Ascending aorta (tissue), 2 donors: Measurements from ENCODE around the gene COL9A3. TPM values are rescaled to one million over a fixed set of nuclear protein-coding genes. Genes with fewer than 3 reads are reported as not detected.
"Not testable (repeated sequence)": the region's sequence is repeated elsewhere in the genome, so short reads cannot be mapped to it uniquely, and the experiment has no call there.

Experiments
- DNase-seq, 2 donors: peaks; one replicate each; pipeline ENCODE4 v3.0.0-alpha.2; 2019; ENCODE audit warnings: low spot score in 2 of 2
- H3K27ac ChIP-seq, 2 donors: fragments of 200-600 bp; sonication (generic); one replicate each; pipeline ENCODE4 v1.5.1; 2016 to 2017; ENCODE audit warnings: mild to moderate bottlenecking in 1 of 2
- H3K27me3 ChIP-seq: fragments of 200-600 bp; sonication (generic); one replicate; pipeline ENCODE4 v1.5.1; 2017
- H3K36me3 ChIP-seq, 2 donors: fragments of 200-600 bp; sonication (generic); one replicate each; pipeline ENCODE4 v1.5.1; 2016
- H3K4me1 ChIP-seq, 2 donors: fragments of 200-600 bp; sonication (generic); one replicate each; pipeline ENCODE4 v1.5.1; 2016 to 2017; ENCODE audit warnings: mild to moderate bottlenecking in 1 of 2
- H3K4me3 ChIP-seq, 2 donors: fragments of 200-600 bp; sonication (generic); one replicate each; pipeline ENCODE4 v1.5.1; 2016 to 2017; ENCODE audit warnings: mild to moderate bottlenecking in 1 of 2
- H3K9me3 ChIP-seq, 2 donors: fragments of 200-600 bp; sonication (generic); one replicate each; pipeline ENCODE4 v1.5.1; 2016
- CTCF ChIP-seq, 3 experiments: fragments of 200-600 bp in 2 of 3; fragments of 450-650 bp in 1 of 3; sonication (generic) in 2 of 3; IDR thresholded peaks; one replicate each; pipeline ENCODE4 v1.5.1; 2016 to 2019; ENCODE audit warnings: antibody characterized with exemption in 3 of 3, mild to moderate bottlenecking in 1 of 3, moderate library complexity in 1 of 3
- intact Hi-C: fragments of 100-400 bp; cut with DNase I; formaldehyde crosslinking; loops from one replicate; pipeline ENCODE4 v1.15.1; 2023
- total RNA-seq: library from RNA; depleted of rRNA; stranded (reverse); fragments of >200 nt; gene quantifications from one replicate; pipeline ENCODE4 v1.1.0, GENCODE V29; 2016

COL9A3 gene
- total RNA-seq, 1 donor from 2014 or later = 13.8 TPM

DNA sequence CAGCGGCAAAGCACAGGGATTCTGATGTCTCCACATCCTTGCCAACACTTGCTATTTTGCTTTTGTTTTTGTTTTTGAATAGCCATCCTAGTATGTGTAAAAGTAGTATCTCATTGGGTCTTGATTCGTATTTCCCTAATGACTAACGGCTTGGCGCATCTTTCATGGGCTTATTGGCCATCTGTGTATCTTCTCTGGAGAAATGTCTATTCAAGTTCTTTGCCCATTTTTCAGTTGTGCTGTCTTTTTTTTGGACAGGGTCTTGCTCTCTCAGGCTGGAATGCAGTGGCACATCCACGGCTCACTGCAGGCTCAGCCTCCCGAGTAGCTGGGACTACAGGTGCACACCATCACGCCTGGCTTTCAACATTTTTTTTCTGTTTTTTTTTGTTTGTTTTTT lies 27.3 kb downstream of the COL9A3 start:
- Histone ChIP-seq H3K9me3 (no peaks in the 10 kb centered on the region), H3K27ac (no peak overlapping the region), H3K27me3 (no peaks in the 10 kb centered on the region), H3K36me3 (peaks cover 3 to 9% of the 10 kb centered on the region in 2 donors), H3K4me3 (no peak overlapping the region), H3K4me1 (no peaks in the 10 kb centered on the region)
- intact Hi-C loops = no loop called here
- no peak for TF ChIP-seq CTCF (IDR thresholded peaks at IDR 0.05)
- DNase-seq = no peak

- no peak overlapping the region for H3K4me3 ChIP-seq
- no peak overlapping the region for H3K27ac ChIP-seq
- peaks cover 3 to 9% of the 10 kb centered on the region in 2 donors for H3K36me3 ChIP-seq
- intact Hi-C loops = no loop called here
- no peaks in the 10 kb centered on the region for H3K4me1 ChIP-seq
- no peaks in the 10 kb centered on the region for H3K27me3 ChIP-seq
- TF ChIP-seq CTCF (IDR thresholded peaks at IDR 0.05) = no peak
- DNase-seq = no peak
- H3K9me3 ChIP-seq = no peaks in the 10 kb centered on the region
Observed at GRCh38 chr20:62845416-62846160, 28.7 kb downstream of the COL9A3 start.

- H3K36me3 ChIP-seq = peaks cover 3 to 9% of the 10 kb centered on the region in 2 donors
- no peak for DNase-seq
- H3K4me3 ChIP-seq = no peak overlapping the region
- no peak overlapping the region for H3K27ac ChIP-seq
- H3K4me1 ChIP-seq = no peaks in the 10 kb centered on the region
- no peaks in the 10 kb centered on the region for H3K27me3 ChIP-seq
- TF ChIP-seq CTCF (IDR thresholded peaks at IDR 0.05) = no peak
- intact Hi-C loops = no loop called here
- H3K9me3 ChIP-seq = no peaks in the 10 kb centered on the region
Observed at GRCh38 chr20:62846166-62846890, 29.5 kb downstream of the COL9A3 start.

DNA sequence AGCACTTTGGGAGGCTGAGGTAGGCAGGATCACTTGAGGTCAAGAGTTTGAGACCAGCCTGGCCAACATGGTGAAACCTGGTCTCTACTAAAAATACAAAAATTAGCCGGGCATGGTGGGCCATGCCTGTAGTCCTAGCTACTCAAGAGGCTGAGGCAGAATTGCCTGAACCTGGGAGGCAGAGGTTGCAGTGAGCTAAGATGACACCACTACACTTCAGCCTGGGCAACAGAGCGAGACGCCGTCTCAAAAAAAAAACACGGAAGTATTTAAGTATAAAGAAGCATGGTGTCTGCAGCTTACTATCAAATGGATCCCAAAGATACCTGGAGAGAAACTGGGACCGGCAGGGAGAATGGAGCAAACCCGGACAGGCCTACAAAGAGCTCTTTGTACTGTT lies 32.1 kb downstream of the COL9A3 start:
- H3K9me3 ChIP-seq, intact Hi-C loops, DNase-seq, H3K27me3 ChIP-seq, H3K27ac ChIP-seq, H3K4me3 ChIP-seq, H3K4me1 ChIP-seq: not testable (repeated sequence)
- peaks cover 6 to 27% of the 10 kb centered on the region in 2 donors for H3K36me3 ChIP-seq

DNA sequence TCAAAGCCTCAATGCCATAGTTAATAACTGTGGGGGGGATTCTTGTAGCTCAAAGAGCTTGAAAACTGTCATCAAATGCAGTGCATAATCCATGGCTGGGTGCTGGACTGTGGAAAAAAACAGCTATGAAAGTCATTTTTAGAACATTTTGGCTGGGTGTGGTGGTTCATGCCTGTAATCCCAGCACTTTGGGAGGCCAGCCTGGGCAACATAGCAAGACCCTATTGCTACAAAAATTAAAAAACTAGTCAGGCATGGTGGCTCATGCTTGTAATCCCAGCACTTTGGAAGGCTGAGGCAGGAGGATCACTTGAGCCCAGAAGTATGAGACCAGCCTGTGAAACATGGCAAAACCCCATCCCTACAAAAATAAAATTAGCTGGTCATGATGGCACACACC lies 32.6 kb downstream of the COL9A3 start:
- no peaks in the 10 kb centered on the region for H3K9me3 ChIP-seq
- H3K4me3 ChIP-seq = no peak overlapping the region
- H3K4me1 ChIP-seq = no peaks in the 10 kb centered on the region
- H3K27ac ChIP-seq = no peak overlapping the region
- peaks cover 6 to 30% of the 10 kb centered on the region in 2 donors for H3K36me3 ChIP-seq
- no peaks in the 10 kb centered on the region for H3K27me3 ChIP-seq
- DNase-seq = no peak
- intact Hi-C loops = no loop called here
- no peak for TF ChIP-seq CTCF (IDR thresholded peaks at IDR 0.05)

DNA sequence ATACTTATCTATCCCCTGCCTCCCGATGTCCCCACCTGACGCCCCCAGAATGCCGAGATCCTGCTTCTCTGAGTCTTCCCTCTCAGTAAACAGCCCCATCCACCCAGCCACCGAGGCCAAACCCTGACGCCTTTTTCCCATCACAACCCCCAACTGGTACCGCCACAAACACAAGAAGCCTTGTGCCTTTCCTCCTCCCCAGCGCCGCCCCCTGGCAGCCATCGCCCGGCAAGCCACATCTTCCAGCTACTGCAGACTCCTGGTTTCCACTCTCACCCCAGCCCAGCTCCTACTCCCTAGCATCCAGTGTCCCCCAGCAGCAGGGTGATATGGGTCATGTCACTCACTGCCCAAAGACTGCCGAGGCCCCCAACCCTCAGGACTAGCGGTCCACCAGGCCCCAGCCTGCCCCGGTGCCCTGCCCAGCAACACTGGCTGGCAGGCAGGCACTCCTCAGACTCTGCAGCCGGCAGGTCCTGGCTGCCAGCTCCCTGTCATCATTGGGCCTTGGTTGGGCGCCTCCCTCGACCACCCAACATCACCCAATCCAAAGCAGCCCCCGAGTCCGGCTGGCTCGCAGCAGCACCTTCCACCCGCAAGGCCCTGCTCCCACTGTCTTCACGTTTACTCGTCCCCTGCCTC lies 33.6 kb downstream of the COL9A3 start:
- TF ChIP-seq CTCF (IDR thresholded peaks at IDR 0.05) = no peak

More for the DNA sequence above, 33.6 kb downstream of the COL9A3 start:
- H3K27ac ChIP-seq = no peak overlapping the region
- intact Hi-C loops = no loop called here
- no peaks in the 10 kb centered on the region for H3K9me3 ChIP-seq
- H3K27me3 ChIP-seq = no peaks in the 10 kb centered on the region
- peaks cover 5 to 27% of the 10 kb centered on the region in 2 donors for H3K36me3 ChIP-seq
- no peaks in the 10 kb centered on the region for H3K4me1 ChIP-seq
- DNase-seq = no peak
- H3K4me3 ChIP-seq = no peak overlapping the region
